Natural killer cell (primary cell): ENCODE measurements around the gene DOCK1. TPM values are rescaled to one million over a fixed set of nuclear protein-coding genes. Genes with fewer than 3 reads are reported as not detected.

Experiments
- ATAC-seq, 3 donors: fragments of 150-1000 bp in 2 of 3; fragments of 200-7000 bp in 1 of 3; cut with Tn5 transposase; 1 replicate in 1 of 3; 2 replicates in 2 of 3; pipeline ENCODE4 v1.10.0; 2021; ENCODE audit warnings: mild to moderate bottlenecking in 2 of 3, moderate library complexity in 2 of 3
- DNase-seq, 2 donors: peaks; one replicate each; pipeline versions ENCODE4 v3.0.0 to v3.0.0-alpha.2; 2013 to 2021; ENCODE audit warnings: mixed read lengths in 1 of 2
- H3K27ac ChIP-seq: one replicate; pipeline ENCODE4 v1.5.1; 2013; ENCODE audit warnings: mild to moderate bottlenecking, low read length
- H3K27me3 ChIP-seq: one replicate; pipeline ENCODE4 v1.6.1; 2013; ENCODE audit warnings: low read length; ENCODE audit not compliant: control insufficient read depth, insufficient read depth
- H3K36me3 ChIP-seq: one replicate; pipeline ENCODE4 v1.6.1; 2013; ENCODE audit warnings: low read length; ENCODE audit not compliant: control insufficient read depth, insufficient read depth
- H3K4me1 ChIP-seq: one replicate; pipeline ENCODE4 v1.6.1; 2013; ENCODE audit warnings: low read length; ENCODE audit not compliant: control insufficient read depth, insufficient read depth
- H3K4me3 ChIP-seq: one replicate; pipeline ENCODE4 v1.5.1; 2013; ENCODE audit warnings: low read length
- H3K9me3 ChIP-seq: one replicate; pipeline ENCODE4 v1.6.1; 2013; ENCODE audit warnings: low read length; ENCODE audit not compliant: control insufficient read depth, insufficient read depth
- H3K27ac Mint-ChIP-seq, 2 donors: one replicate each; pipeline ENCODE4 v1.8.0; 2022; ENCODE audit warnings: mild to moderate bottlenecking in 2 of 2, mixed read lengths in 2 of 2, moderate library complexity in 1 of 2
- H3K27me3 Mint-ChIP-seq, 2 donors: one replicate each; pipeline ENCODE4 v1.8.0; 2022; ENCODE audit warnings: low read depth in 2 of 2, mixed read lengths in 2 of 2
- H3K36me3 Mint-ChIP-seq: one replicate; pipeline ENCODE4 v1.8.0; 2022; ENCODE audit warnings: mixed read lengths
- H3K4me1 Mint-ChIP-seq, 2 donors: one replicate each; pipeline ENCODE4 v1.8.0; 2022; ENCODE audit warnings: mixed read lengths in 2 of 2
- H3K4me3 Mint-ChIP-seq: one replicate; pipeline ENCODE4 v1.8.0; 2022; ENCODE audit warnings: mild to moderate bottlenecking, moderate library complexity, mixed read lengths
- H3K9me3 Mint-ChIP-seq, 2 donors: one replicate each; pipeline ENCODE4 v1.8.0; 2022; ENCODE audit warnings: mixed read lengths in 2 of 2
- WGBS: methylation state at CpG from one replicate; pipeline ENCODE4 v1.1.7; 2013; ENCODE audit warnings: missing lambda C conversion rate; ENCODE audit not compliant: insufficient coverage; 5-methylcytosine and 5-hydroxymethylcytosine counted together
- intact Hi-C: fragments of 100-400 bp; cut with micrococcal nuclease; formaldehyde crosslinking; loops from one replicate; pipeline ENCODE4 v1.14.2; 2022
- total RNA-seq, 4 donors: library from RNA; stranded (reverse); fragments of 120-200 nt in 1 of 4; gene quantifications; one replicate each; pipeline versions ENCODE4 v1.2.3 to v1.2.4, GENCODE V29; 2013 to 2022
- TF ChIP-seq, protein P1 (sequence below): fragments of 200-600 bp; IDR thresholded peaks from one replicate; pipeline ENCODE4 v1.8.0; 2022; ENCODE audit warnings: antibody characterized with exemption

DOCK1 gene
- total RNA-seq, 3 donors from 2014 or later (not counting 1 experiment from before 2014, with no cell fraction given): 0.07 to 0.12 (median 0.08) TPM

DNA sequence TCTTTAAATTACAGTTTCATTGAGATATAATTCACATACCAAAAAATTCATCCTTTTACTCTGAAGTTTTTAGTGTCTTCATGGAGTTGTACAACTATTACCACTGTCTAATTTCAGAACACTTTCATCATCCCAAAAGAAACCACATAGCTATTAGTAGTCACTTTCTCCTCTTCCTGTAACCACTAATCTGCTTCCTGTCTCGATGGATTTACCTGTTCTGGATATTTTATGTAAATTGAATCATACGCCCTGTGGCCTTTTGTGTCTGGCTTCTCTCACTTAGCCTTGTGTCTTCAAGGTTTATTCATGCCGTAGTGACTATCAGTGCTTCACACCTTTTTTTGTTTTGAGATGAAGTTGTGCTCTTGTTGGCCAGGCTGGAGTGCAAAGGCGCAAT lies 135.5 kb downstream of the DOCK1 start:
- Mint-ChIP-seq H3K27ac (no peak overlapping the region), H3K4me1 (peaks cover 14 to 15% of the 10 kb centered on the region in 2 donors), H3K9me3 (no peaks in the 10 kb centered on the region), H3K36me3 (no peaks in the 10 kb centered on the region), H3K4me3 (no peak overlapping the region), H3K27me3 (peaks cover 9 to 25% of the 10 kb centered on the region in 2 donors)
- H3K4me1 ChIP-seq: peaks cover 12% of the 10 kb centered on the region
- 72% methylated on average over 3 of the region's 4 CpGs for WGBS
- DNase-seq (no peak), ATAC-seq (no peak)
- TF ChIP-seq, protein P1, sequence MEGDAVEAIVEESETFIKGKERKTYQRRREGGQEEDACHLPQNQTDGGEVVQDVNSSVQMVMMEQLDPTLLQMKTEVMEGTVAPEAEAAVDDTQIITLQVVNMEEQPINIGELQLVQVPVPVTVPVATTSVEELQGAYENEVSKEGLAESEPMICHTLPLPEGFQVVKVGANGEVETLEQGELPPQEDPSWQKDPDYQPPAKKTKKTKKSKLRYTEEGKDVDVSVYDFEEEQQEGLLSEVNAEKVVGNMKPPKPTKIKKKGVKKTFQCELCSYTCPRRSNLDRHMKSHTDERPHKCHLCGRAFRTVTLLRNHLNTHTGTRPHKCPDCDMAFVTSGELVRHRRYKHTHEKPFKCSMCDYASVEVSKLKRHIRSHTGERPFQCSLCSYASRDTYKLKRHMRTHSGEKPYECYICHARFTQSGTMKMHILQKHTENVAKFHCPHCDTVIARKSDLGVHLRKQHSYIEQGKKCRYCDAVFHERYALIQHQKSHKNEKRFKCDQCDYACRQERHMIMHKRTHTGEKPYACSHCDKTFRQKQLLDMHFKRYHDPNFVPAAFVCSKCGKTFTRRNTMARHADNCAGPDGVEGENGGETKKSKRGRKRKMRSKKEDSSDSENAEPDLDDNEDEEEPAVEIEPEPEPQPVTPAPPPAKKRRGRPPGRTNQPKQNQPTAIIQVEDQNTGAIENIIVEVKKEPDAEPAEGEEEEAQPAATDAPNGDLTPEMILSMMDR: no peak
- no peak overlapping the region for H3K4me3 ChIP-seq
- intact Hi-C loops: no loop called here
- H3K27ac ChIP-seq: no peak overlapping the region
- no peaks in the 10 kb centered on the region for H3K36me3 ChIP-seq
- no peaks in the 10 kb centered on the region for H3K27me3 ChIP-seq
- no peaks in the 10 kb centered on the region for H3K9me3 ChIP-seq

DNA sequence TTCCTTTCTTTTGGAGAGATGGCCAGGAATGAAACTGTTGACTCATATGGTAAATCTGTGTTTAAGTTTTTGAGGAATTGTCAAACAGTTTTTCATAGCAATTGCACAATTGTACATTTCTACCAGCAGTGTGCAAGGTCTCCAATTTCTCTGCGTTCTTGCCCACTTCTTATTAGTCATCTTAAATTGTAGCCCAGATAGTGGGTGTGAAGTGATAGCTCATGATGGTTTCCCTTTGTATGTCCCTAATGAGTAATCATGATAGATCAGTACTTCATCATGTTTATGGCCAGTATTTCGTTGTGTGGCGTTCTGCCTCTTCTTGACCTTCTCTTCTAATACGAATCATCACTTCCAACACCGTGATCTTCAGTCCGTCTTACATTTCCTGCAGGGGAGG lies 136.3 kb downstream of the DOCK1 start:
- Mint-ChIP-seq H3K4me1 (peaks cover 9% of the 10 kb centered on the region in 2 donors), H3K4me3 (no peak overlapping the region), H3K27me3 (peaks cover 9 to 25% of the 10 kb centered on the region in 2 donors), H3K9me3 (no peaks in the 10 kb centered on the region), H3K36me3 (no peaks in the 10 kb centered on the region), H3K27ac (no peak overlapping the region)
- Histone ChIP-seq H3K9me3 (no peaks in the 10 kb centered on the region), H3K4me3 (no peak overlapping the region), H3K4me1 (peaks cover 11% of the 10 kb centered on the region), H3K36me3 (no peaks in the 10 kb centered on the region), H3K27ac (no peak overlapping the region), H3K27me3 (no peaks in the 10 kb centered on the region)
- intact Hi-C loops: no loop called here
- no peak for ATAC-seq
- 100% methylated on average over 2 of the region's 6 CpGs for WGBS
- TF ChIP-seq, protein P1: no peak
- DNase-seq: no peak

DNA sequence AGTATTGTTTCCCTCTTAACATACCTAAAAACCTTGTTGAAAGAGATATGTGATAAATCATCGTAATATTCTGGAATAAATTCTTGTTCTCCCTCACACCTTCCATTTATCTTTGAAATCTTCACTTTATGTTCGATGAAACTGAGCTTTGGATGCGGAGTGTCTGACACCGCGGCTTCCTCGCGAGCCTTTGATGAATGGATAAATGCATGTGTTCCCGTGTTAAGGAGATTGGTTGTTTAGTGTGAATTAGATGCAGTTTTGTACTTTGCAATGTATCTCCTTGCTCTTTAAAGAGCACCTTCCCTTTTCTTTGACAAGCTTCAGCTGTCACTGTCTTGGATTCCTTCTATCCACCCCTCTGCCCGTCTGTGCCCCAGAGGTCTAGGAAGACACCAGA lies 138.1 kb downstream of the DOCK1 start:
- Mint-ChIP-seq H3K4me1 (no peaks in the 10 kb centered on the region), H3K36me3 (no peaks in the 10 kb centered on the region), H3K9me3 (no peaks in the 10 kb centered on the region), H3K27me3 (peaks cover 9 to 31% of the 10 kb centered on the region in 2 donors), H3K4me3 (no peak overlapping the region), H3K27ac (no peak overlapping the region)
- TF ChIP-seq, protein P1: no peak
- 94% methylated on average over 8 of the region's 9 CpGs for WGBS
- no peak for ATAC-seq
- intact Hi-C loops: no loop called here
- no peaks in the 10 kb centered on the region for H3K4me1 ChIP-seq
- H3K9me3 ChIP-seq: no peaks in the 10 kb centered on the region
- H3K27ac ChIP-seq: no peak overlapping the region
- H3K4me3 ChIP-seq: no peak overlapping the region
- H3K27me3 ChIP-seq: no peaks in the 10 kb centered on the region
- DNase-seq: no peak
- H3K36me3 ChIP-seq: no peaks in the 10 kb centered on the region

DNA sequence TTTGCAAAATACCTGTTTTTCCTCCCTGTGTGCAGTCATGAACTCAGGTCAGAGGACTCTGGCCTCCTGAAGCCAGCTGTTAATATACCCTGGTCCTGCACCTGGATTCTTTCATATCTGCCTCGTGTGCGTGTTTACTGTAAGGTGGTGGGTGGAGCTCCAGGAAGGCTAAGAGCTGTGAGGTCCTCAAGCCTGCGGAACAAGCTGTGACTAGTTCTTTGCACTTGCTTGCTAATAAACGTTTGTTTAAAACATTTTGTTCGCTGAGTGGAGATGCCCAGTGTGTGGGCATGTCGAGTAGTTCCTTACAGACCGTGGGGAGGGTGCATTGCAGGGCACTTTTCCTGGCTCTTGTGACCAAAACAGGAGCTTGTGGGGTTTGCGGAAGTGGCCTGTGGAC lies 139.0 kb downstream of the DOCK1 start:
- intact Hi-C loops: no loop called here
- DNase-seq (no peak), ATAC-seq (no peak)
- H3K27me3 ChIP-seq: no peaks in the 10 kb centered on the region
- Mint-ChIP-seq H3K9me3 (no peaks in the 10 kb centered on the region), H3K27me3 (peaks cover 9 to 31% of the 10 kb centered on the region in 2 donors), H3K4me1 (no peaks in the 10 kb centered on the region), H3K36me3 (no peaks in the 10 kb centered on the region), H3K4me3 (no peak overlapping the region), H3K27ac (no peak overlapping the region)
- H3K27ac ChIP-seq: no peak overlapping the region
- H3K4me1 ChIP-seq: no peaks in the 10 kb centered on the region
- no peaks in the 10 kb centered on the region for H3K36me3 ChIP-seq
- TF ChIP-seq, protein P1: no peak
- 91% methylated on average over 8 of the region's 8 CpGs for WGBS
- no peaks in the 10 kb centered on the region for H3K9me3 ChIP-seq
- H3K4me3 ChIP-seq: no peak overlapping the region
